Testis (tissue), 2 donors: ENCODE measurements around the gene UTP3.

Experiments
- CTCF ChIP-seq, 3 experiments: fragments of 450-650 bp in 2 of 3; fragments of 200-600 bp in 1 of 3; sonication (generic) in 1 of 3; IDR thresholded peaks; one replicate each; pipeline ENCODE4 v1.5.1; 2016 to 2019; ENCODE audit warnings: antibody characterized with exemption in 3 of 3, mild to moderate bottlenecking in 2 of 3, moderate library complexity in 1 of 3
- POLR2A ChIP-seq: fragments of 450-650 bp; IDR thresholded peaks from one replicate; pipeline ENCODE4 v1.6.1; 2017; ENCODE audit warnings: antibody characterized with exemption, mild to moderate bottlenecking, moderate library complexity

- no peak for TF ChIP-seq CTCF (IDR thresholded peaks at IDR 0.05)
- no peak for TF ChIP-seq POLR2A
Observed at GRCh38 chr4:70734168-70734954, 46.0 kb downstream of the UTP3 start.
